NB4 (cell line): ENCODE measurements around the gene TEX22.

ENCODE experiments used
- POLR2A ChIP-seq: IDR thresholded peaks from 2 replicates; pipeline ENCODE4 v1.6.1; 2011; ENCODE audit warnings: mild to moderate bottlenecking; ENCODE audit not compliant: insufficient read length; ENCODE audit errors: extremely low read depth
- TF ChIP-seq, protein P1 (sequence below): IDR thresholded peaks from one replicate; pipeline ENCODE4 v1.5.1; 2012; ENCODE audit warnings: low read depth, low read length

DNA sequence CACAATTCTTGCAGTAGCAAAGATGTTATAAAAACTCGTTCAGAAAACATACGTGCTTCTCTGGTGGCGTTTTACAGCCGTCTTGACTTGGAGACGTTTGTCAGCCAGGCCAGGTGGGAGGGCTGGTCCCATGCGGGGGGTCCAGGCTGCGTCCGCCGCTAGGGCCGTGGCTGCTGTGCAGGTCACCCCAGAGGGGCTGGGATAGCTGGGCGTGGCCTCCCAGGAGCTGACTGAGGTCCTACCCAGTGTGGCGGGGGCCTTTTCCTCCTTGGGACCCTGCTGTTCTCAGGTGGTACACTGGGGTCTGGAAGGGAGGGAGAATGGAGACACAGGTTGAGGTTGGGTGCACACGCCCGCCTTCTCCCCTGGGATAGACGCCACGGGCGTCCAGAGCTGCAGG is 46.5 kb downstream of the TEX22 start:
- TF ChIP-seq, protein P1, sequence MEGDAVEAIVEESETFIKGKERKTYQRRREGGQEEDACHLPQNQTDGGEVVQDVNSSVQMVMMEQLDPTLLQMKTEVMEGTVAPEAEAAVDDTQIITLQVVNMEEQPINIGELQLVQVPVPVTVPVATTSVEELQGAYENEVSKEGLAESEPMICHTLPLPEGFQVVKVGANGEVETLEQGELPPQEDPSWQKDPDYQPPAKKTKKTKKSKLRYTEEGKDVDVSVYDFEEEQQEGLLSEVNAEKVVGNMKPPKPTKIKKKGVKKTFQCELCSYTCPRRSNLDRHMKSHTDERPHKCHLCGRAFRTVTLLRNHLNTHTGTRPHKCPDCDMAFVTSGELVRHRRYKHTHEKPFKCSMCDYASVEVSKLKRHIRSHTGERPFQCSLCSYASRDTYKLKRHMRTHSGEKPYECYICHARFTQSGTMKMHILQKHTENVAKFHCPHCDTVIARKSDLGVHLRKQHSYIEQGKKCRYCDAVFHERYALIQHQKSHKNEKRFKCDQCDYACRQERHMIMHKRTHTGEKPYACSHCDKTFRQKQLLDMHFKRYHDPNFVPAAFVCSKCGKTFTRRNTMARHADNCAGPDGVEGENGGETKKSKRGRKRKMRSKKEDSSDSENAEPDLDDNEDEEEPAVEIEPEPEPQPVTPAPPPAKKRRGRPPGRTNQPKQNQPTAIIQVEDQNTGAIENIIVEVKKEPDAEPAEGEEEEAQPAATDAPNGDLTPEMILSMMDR: no peak
- no peak for TF ChIP-seq POLR2A
